ENCODE results near the gene CMTM4. TPM values are rescaled to one million over a fixed set of nuclear protein-coding genes. Genes with fewer than 3 reads are reported as not detected.

CMTM4 gene
- total RNA-seq, 1 experiment from 2014 or later, result 0.71 TPM

DNA sequence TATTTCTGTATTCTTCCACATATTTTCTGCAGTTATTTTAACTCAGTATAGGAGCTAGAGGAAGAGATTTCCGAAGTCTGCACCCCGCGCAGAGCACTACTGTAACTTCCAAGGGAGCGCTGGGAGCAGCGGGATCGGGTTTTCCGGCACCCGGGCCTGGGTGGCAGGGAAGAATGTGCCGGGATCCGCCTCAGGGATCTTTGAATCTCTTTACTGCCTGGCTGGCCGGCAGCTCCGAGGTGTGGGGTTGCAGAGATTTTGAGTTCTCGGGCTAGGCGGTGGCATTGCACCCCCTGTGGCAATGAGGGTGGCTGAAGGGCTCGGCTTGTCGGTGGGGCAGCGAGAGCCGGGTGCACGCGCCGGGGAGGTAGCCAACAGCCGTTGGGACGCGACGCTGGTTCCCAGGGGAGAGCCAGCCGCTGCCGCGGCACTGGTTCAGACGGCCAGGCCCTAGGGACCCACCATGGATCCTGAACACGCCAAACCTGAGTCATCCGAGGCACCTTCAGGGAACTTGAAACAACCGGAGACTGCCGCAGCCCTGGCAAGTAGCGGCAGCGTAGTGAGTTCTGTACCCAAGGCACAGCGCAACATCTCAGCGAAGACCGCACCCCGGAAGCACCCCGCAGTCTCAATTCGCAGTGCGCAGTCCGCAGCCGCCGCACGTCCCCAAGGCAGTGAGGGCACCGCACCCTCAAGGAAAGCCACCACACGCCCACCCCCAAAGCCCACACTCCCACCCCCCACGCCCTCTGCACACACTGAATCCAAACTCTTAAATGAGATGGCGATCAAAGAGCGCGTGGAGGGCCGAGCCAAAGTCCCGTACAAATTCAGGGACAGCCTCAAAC, 130.3 kb downstream of the CMTM4 start, which contains the start of gene CMTM1:
TSS of gene CMTM1 (plus strand) at position 389 of the 851 bp plus-strand sequence. CDS start at position 464, 75 bp downstream.
- no peaks in the 10 kb centered on the region for H4K20me1 ChIP-seq (ENCODE audit: insufficient read depth, low read depth, low read length)
- H3K27ac ChIP-seq (ENCODE audit: low read length), result no peak within 1 kb of the TSS
- no peak within 1 kb of the TSS for H3K9ac ChIP-seq (ENCODE audit: low read length)
- H3K4me1 ChIP-seq (ENCODE audit: low read length), result no peaks in the 10 kb centered on the region
- no peaks in the 10 kb centered on the region for H3K79me2 ChIP-seq (ENCODE audit: low read length)
- no peak within 1 kb of the TSS for H3K4me3 ChIP-seq (ENCODE audit: low read length)
- no peak within 1 kb of the TSS for H2AFZ ChIP-seq (ENCODE audit: low read length)
- no peaks in the 10 kb centered on the region for H3K9me2 ChIP-seq (replicated peaks; ENCODE audit: insufficient read depth, low read length)
- peaks cover 8% of the 10 kb centered on the region; the same call in 1 of the 2 replicates for H3K36me3 ChIP-seq (ENCODE audit: insufficient read depth, low read length)
- DNase-seq, result no peak
- H3K9me3 ChIP-seq (ENCODE audit: low read length), result no peaks in the 10 kb centered on the region
- H3K4me2 ChIP-seq (ENCODE audit: low read depth, low read length, poor library complexity, severe bottlenecking), result no peak within 1 kb of the TSS
- no peaks in the 10 kb centered on the region for H3K27me3 ChIP-seq (ENCODE audit: low read length)

Small RNA genes within 50 kb of the gene (small RNA-seq; reads per million reads assigned to genes)
- not detected for gene CKLF-CMTM1

Other genes starting within 250 kb of the CMTM4 start
- gene TK2, start 146.6 kb downstream of the CMTM4 start, total RNA-seq (2014; rRNA removed; shearing (Covaris generic); ENCODE audit: low replicate concordance), result 6.9 and 8.6 TPM in 2 replicates
- 61.3 and 76.0 TPM in 2 replicates for gene CKLF, start 144.2 kb downstream of the CMTM4 start, total RNA-seq (2014; rRNA removed; shearing (Covaris generic); ENCODE audit: low replicate concordance)
- 0.61 and 5.8 TPM in 2 replicates for gene CMTM1, start 130.3 kb downstream of the CMTM4 start, total RNA-seq (2014; rRNA removed; shearing (Covaris generic); ENCODE audit: low replicate concordance)
- gene CMTM2, start 117.3 kb downstream of the CMTM4 start, total RNA-seq (2014; rRNA removed; shearing (Covaris generic); ENCODE audit: low replicate concordance), result not detected in 2 replicates
- gene CMTM3, start 92.0 kb downstream of the CMTM4 start, total RNA-seq (2014; rRNA removed; shearing (Covaris generic); ENCODE audit: low replicate concordance), result 19.7 and 21.1 TPM in 2 replicates
- gene DYNC1LI2, start 54.9 kb upstream of the CMTM4 start, total RNA-seq (2014; rRNA removed; shearing (Covaris generic); ENCODE audit: low replicate concordance), result 56.7 and 68.5 TPM in 2 replicates
- gene TERB1, start 104.8 kb upstream of the CMTM4 start, total RNA-seq (2014; rRNA removed; shearing (Covaris generic); ENCODE audit: low replicate concordance), result not detected in 2 replicates
- 60.4 and 112 TPM in 2 replicates for gene NAE1, start 134.2 kb upstream of the CMTM4 start, total RNA-seq (2014; rRNA removed; shearing (Covaris generic); ENCODE audit: low replicate concordance)
- gene CA7, start 147.7 kb upstream of the CMTM4 start, total RNA-seq (2014; rRNA removed; shearing (Covaris generic); ENCODE audit: low replicate concordance), result not detected in 2 replicates
- gene PDP2, start 183.8 kb upstream of the CMTM4 start, total RNA-seq (2014; rRNA removed; shearing (Covaris generic); ENCODE audit: low replicate concordance), result 7.7 and 11.7 TPM in 2 replicates
- gene CDH16, start 222.1 kb upstream of the CMTM4 start, total RNA-seq (2014; rRNA removed; shearing (Covaris generic); ENCODE audit: low replicate concordance), result not detected in 2 replicates
- not detected in 2 replicates for gene RRAD, start 228.8 kb upstream of the CMTM4 start, total RNA-seq (2014; rRNA removed; shearing (Covaris generic); ENCODE audit: low replicate concordance)
- gene CIAO2B, start 237.7 kb upstream of the CMTM4 start, total RNA-seq (2014; rRNA removed; shearing (Covaris generic); ENCODE audit: low replicate concordance), result 121 and 227 TPM in 2 replicates
- 13.3 and 34.8 TPM in 2 replicates for gene CES2, start 238.8 kb upstream of the CMTM4 start, total RNA-seq (2014; rRNA removed; shearing (Covaris generic); ENCODE audit: low replicate concordance)